Right lobe of liver (tissue), 6 donors: ENCODE data around the gene ITPK1. TPM values are rescaled to one million over a fixed set of nuclear protein-coding genes. Genes with fewer than 3 reads are reported as not detected.
A peak's percentile ranks its signal among the peaks of the same experiment; 100 is the strongest.

Experiments used
- ATAC-seq, 4 donors: fragments of 200-7000 bp; cut with Tn5 transposase; one replicate each; pipeline ENCODE4 v1.9.1; 2020; ENCODE audit warnings: mild to moderate bottlenecking in 4 of 4, moderate library complexity in 4 of 4
- DNase-seq, 3 donors: peaks; one replicate each; pipeline ENCODE4 v3.0.0-alpha.2; 2020
- H3K27ac ChIP-seq, 3 donors: fragments of 200-600 bp; one replicate each; pipeline ENCODE4 v1.8.0; 2022
- H3K27me3 ChIP-seq, 2 donors: fragments of 200-600 bp; one replicate each; pipeline ENCODE4 v1.8.0; 2022
- H3K36me3 ChIP-seq, 4 donors: fragments of 200-600 bp; sonication (generic) in 1 of 4; one replicate each; pipeline versions ENCODE4 v1.5.1 to v1.8.0; 2017 to 2022; ENCODE audit warnings: control low read depth in 1 of 4
- H3K4me1 ChIP-seq, 4 donors: fragments of 200-600 bp; sonication (generic) in 1 of 4; one replicate each; pipeline versions ENCODE4 v1.5.1 to v1.8.0; 2017 to 2022; ENCODE audit warnings: control low read depth in 1 of 4
- H3K4me3 ChIP-seq, 3 donors: fragments of 200-600 bp; one replicate each; pipeline ENCODE4 v1.8.0; 2022
- H3K9me3 ChIP-seq, 4 donors: fragments of 200-600 bp; sonication (generic) in 1 of 4; one replicate each; pipeline versions ENCODE4 v1.5.1 to v1.8.0; 2017 to 2022; ENCODE audit warnings: control low read depth in 1 of 4
- POLR2A ChIP-seq: fragments of 450-650 bp; IDR thresholded peaks from one replicate; pipeline ENCODE4 v1.6.1; 2017; ENCODE audit warnings: antibody characterized with exemption, mild to moderate bottlenecking
- WGBS: methylation state at CpG from one replicate; pipeline ENCODE4 v1.1.6; 2018; ENCODE audit warnings: low coverage, low lambda C conversion rate; ENCODE audit not compliant: insufficient coverage; ENCODE audit errors: missing lambda C conversion rate; 5-methylcytosine and 5-hydroxymethylcytosine counted together
- intact Hi-C, 2 donors: fragments of 100-400 bp; cut with DNase I; formaldehyde crosslinking; loops; one replicate each; pipeline versions ENCODE4 v1.11.2 to v1.14.1; 2022
- total RNA-seq, 6 experiments: library from RNA; depleted of rRNA in 2 of 6; stranded (reverse); fragments of >200 nt in 2 of 6; fragmentation: NEBNext Ultra II Directional in 3 of 6; extraction: Animal tissue kit (Norgen Biotek cat#: 25700) in 3 of 6; gene quantifications; one replicate each; pipeline versions ENCODE4 v1.1.0 to v1.2.4, GENCODE V29; 2016 to 2023
- TF ChIP-seq, protein P1 (sequence below), 4 donors: fragments of 200-600 bp in 3 of 4; fragments of 450-650 bp in 1 of 4; IDR thresholded peaks; one replicate each; pipeline versions ENCODE4 v1.5.1 to v1.8.0; 2016 to 2022; ENCODE audit warnings: antibody characterized with exemption in 4 of 4, mild to moderate bottlenecking in 2 of 4
- donor health status: DM: no; HTN: yes; CAD: no.
- donor health status: DM: no; HTN: no; CAD: no.
- donor health status: DM: no; HTN: no; CAD: no.
- donor health status: DM: no; HTN: yes; CAD: no.
- donor health status: DM: no; HTN: yes; CAD: no.

The ITPK1 gene
- total RNA-seq, 6 experiments from 2014 or later, result 28.4 to 61.0 (median 40.0) TPM

DNA sequence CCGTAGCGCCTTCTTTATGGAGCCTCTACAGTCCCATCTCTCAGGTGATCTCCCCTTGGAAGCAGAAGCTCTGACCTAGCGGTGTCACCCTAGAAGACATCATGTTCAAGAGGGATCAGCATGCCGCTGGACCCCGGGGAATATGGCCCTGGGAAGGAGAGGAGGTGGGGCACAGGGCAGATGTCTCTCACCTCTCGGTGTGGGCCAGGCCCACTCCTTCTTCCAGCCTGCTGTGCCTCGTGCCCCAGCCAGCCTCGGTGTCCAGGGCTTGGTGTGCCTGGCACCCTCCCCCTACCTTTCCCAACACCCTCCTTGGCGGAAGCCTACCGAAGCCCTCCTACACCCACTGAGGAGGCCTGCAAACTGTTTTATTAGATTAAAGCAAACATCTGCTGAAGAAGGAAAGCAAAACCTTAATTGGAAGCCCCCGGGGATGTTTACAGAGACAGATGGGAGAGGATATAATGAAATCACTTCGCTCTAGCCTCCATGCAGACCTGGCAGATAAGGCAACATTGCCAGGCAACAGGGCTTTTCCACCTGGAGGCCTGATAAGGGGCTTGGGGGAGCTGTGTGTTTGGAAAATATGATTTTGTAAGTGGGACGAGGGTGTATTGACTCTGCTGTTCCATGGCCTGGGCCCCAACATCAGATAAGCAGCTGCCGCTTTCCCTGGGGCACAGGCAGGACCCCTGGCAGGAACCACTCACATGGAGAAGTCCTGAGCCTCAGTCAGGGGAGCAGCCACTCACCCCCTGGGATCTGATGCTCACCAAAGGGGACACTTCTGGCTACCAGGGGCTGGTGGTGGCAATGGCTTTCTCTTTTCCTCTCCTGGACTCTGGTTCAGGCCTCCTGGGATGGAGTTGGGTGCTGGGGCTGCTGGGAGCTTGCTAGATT is 198.4 kb downstream of the ITPK1 start:
- TF ChIP-seq POLR2A, result no peak
- TF ChIP-seq, protein P1, sequence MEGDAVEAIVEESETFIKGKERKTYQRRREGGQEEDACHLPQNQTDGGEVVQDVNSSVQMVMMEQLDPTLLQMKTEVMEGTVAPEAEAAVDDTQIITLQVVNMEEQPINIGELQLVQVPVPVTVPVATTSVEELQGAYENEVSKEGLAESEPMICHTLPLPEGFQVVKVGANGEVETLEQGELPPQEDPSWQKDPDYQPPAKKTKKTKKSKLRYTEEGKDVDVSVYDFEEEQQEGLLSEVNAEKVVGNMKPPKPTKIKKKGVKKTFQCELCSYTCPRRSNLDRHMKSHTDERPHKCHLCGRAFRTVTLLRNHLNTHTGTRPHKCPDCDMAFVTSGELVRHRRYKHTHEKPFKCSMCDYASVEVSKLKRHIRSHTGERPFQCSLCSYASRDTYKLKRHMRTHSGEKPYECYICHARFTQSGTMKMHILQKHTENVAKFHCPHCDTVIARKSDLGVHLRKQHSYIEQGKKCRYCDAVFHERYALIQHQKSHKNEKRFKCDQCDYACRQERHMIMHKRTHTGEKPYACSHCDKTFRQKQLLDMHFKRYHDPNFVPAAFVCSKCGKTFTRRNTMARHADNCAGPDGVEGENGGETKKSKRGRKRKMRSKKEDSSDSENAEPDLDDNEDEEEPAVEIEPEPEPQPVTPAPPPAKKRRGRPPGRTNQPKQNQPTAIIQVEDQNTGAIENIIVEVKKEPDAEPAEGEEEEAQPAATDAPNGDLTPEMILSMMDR (IDR thresholded peaks at IDR 0.05), result no peak
- no peak for ATAC-seq
- 71% methylated on average over 3 of the region's 14 CpGs for WGBS

DNA sequence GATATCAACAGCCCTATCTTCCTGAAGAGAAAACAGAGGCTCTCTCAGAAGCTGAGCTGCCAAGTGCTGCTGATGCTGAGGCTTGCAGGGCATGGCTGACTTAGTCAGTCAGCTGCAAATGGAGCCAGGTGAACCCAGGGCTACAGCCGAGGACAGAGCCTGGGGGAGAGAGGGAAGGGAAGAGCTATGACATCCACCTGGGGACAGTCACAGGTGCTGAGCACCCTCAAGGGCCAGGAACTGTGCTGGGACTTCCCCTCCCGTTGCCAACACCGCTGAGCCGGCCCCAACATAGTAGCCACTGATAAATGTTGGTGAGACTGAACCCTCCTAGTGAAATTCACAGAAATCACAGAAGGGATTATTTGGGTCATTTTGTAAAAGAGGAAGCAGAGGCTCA is 199.5 kb downstream of the ITPK1 start:
- Histone ChIP-seq H3K36me3 (no peaks in the 10 kb centered on the region), H3K27ac (no peak overlapping the region), H3K4me1 (no peaks in the 10 kb centered on the region), H3K9me3 (no peaks in the 10 kb centered on the region), H3K27me3 (no peaks in the 10 kb centered on the region), H3K4me3 (no peak overlapping the region)
- TF ChIP-seq POLR2A, result no peak
- TF ChIP-seq, protein P1 (IDR thresholded peaks at IDR 0.05), result no peak
- no peak for DNase-seq
- intact Hi-C loops, result no loop called here
- WGBS, result 46% methylated on average over 4 of the region's 4 CpGs
- no peak for ATAC-seq

More for the DNA sequence above, 198.4 kb downstream of the ITPK1 start:
- Histone ChIP-seq H3K9me3 (no peaks in the 10 kb centered on the region), H3K27me3 (no peaks in the 10 kb centered on the region), H3K4me3 (no peak overlapping the region), H3K36me3 (no peaks in the 10 kb centered on the region), H3K27ac (no peak overlapping the region), H3K4me1 (no peaks in the 10 kb centered on the region)
- intact Hi-C loops, result no loop called here
- no peak for DNase-seq

DNA sequence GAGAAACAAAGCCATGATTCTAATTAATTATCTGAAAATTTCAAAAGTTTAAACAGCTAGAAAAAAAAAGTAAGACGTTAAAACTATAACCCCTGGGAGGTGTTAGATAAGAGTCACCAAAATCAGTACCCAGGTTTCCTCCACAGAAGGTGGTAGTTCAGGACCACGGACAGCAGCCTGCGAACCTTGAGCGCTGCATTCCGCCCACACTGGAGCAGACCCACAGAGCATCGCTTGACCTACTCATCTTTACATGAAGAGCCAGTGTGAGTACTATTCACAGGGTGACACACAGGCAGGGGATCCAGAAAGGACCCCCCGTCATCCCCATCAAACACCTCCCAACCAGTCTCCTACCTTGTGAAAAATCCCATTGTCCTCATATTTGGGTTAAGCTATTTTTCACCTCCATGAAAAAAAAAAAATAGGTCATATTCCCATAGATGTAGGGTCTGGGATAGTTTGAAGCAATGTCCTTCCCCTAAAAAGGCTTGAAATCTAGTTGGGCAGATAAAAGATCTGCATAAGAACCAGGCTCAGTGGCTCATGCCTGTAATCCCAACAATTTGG is 201.6 kb downstream of the ITPK1 start:
- 5% methylated on average over 7 of the region's 7 CpGs for WGBS
- TF ChIP-seq, protein P1 (IDR thresholded peaks at IDR 0.05), result no peak
- TF ChIP-seq POLR2A, result no peak
- Histone ChIP-seq H3K27me3 (no peaks in the 10 kb centered on the region), H3K9me3 (no peaks in the 10 kb centered on the region), H3K4me1 (no peaks in the 10 kb centered on the region), H3K36me3 (no peaks in the 10 kb centered on the region), H3K27ac (no peak overlapping the region), H3K4me3 (no peak overlapping the region)
- intact Hi-C loops, result no loop called here
- DNase-seq (no peak), ATAC-seq (peak in 3 of 4 donors; percentile 46 to 58 (median 49))

DNA sequence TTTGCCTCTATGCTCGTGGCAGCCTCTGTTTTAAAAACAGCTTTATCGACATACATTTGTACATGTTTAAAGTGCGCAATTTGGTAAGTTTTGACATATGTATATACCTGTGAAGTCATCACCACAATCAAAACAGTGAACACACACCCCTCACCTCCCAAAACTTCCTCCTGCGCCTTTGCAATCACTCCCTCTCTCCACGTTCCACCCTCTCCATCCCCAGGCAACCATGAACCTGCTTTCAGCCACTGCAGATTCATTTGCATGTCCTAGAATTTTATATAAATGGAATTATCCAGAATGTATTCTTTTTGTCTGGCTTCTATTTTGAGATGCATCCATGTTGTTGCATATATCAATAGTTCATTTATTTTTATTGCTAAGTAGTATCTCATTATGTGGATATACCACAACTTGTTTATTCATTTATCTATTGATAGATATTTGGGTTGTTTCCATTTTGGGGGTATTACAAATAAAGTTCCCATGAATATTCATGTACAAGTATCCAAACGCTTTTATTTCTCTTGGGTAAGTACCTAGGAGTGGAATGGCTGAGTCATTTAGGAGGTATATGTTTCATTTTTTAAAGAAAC is 208.3 kb downstream of the ITPK1 start:
- ATAC-seq, result no peak
- Histone ChIP-seq H3K4me1 (no peaks in the 10 kb centered on the region), H3K36me3 (no peaks in the 10 kb centered on the region), H3K4me3 (no peak overlapping the region), H3K27ac (no peak overlapping the region), H3K27me3 (no peaks in the 10 kb centered on the region), H3K9me3 (no peaks in the 10 kb centered on the region)
- intact Hi-C loops, result no loop called here
- no peak for TF ChIP-seq POLR2A
- TF ChIP-seq, protein P1 (IDR thresholded peaks at IDR 0.05), result no peak
- WGBS, result 64% methylated on average over 6 of the region's 6 CpGs
- no peak for DNase-seq
